Measurements from ENCODE around the gene TTC39C. TPM values are rescaled to one million over a fixed set of nuclear protein-coding genes. Genes with fewer than 3 reads are reported as not detected.

TTC39C gene
- total RNA-seq, 1 experiment from 2014 or later, result 14.8 TPM

- TF ChIP-seq SIN3A (IDR thresholded peaks at IDR 0.05; ENCODE audit: borderline replicate concordance, insufficient read depth, low read depth, low read length) (no peak), REST (IDR thresholded peaks at IDR 0.05; ENCODE audit: insufficient read depth in 1 of 2, low read depth in 2 of 2, low read length in 1 of 2) (no peak), POLR2AphosphoS5 (IDR thresholded peaks at IDR 0.05; ENCODE audit: low read depth, low read length) (no peak), TCF7L2 (IDR thresholded peaks at IDR 0.05; ENCODE audit: low read depth, low read length) (no peak), CTCF (IDR thresholded peaks at IDR 0.05) (no peak)
- no TSS peak for BruUV-seq (replicated peaks)
- in situ Hi-C loops (cut with HindIII; ENCODE audit: low pct_unique_long_range_greater_than_20kb, low sequenced_read_pairs), result no loop called here
- H3K4me3 ChIP-seq (ENCODE audit: low read depth in 2 of 2, low read length in 2 of 2), result no peak overlapping the region
- H3K27ac ChIP-seq (ENCODE audit: low read length), result no peak overlapping the region
- no peak for ATAC-seq
- no peaks in the 10 kb centered on the region for H3K9me3 ChIP-seq (ENCODE audit: control insufficient read depth, insufficient read depth, low read depth, low read length)
- intact Hi-C loops (cut with micrococcal nuclease; ENCODE audit: unreplicated experiment), result no loop called here
- no peaks in the 10 kb centered on the region for H3K36me3 ChIP-seq (ENCODE audit: control insufficient read depth, insufficient read depth, low read length)
- DNase-seq (ENCODE audit: low read depth, low spot score), result no peak
- POLR2A ChIA-PET, result interaction anchor here (0.7 kb wide), 2 partner anchors 15 to 256 kb away, joined by 4 to 7 read pairs; no protein-coding TSS in a partner anchor
- H3K27me3 ChIP-seq (ENCODE audit: control insufficient read depth, insufficient read depth, low read length), result no peaks in the 10 kb centered on the region
- H3K4me1 ChIP-seq (ENCODE audit: control insufficient read depth, insufficient read depth, low read length), result no peaks in the 10 kb centered on the region
- CTCF ChIA-PET, result interaction anchor here (0.7 kb wide), 1 partner anchor 440 kb away, joined by 5 read pairs; no protein-coding TSS in a partner anchor
Measured at GRCh38 chr18:24104486-24104885, 89.9 kb downstream of the TTC39C start.

GRCh38 chr18:24108641-24109040, 94.1 kb downstream of the TTC39C start:
- Histone ChIP-seq H3K4me3 (ENCODE audit: low read depth in 2 of 2, low read length in 2 of 2) (no peak overlapping the region), H3K27me3 (ENCODE audit: control insufficient read depth, insufficient read depth, low read length) (no peaks in the 10 kb centered on the region), H3K9me3 (ENCODE audit: control insufficient read depth, insufficient read depth, low read depth, low read length) (no peaks in the 10 kb centered on the region), H3K4me1 (ENCODE audit: control insufficient read depth, insufficient read depth, low read length) (peaks cover 2% of the 10 kb centered on the region; the same call in 1 of the 2 replicates), H3K36me3 (ENCODE audit: control insufficient read depth, insufficient read depth, low read length) (no peaks in the 10 kb centered on the region), H3K27ac (ENCODE audit: low read length) (no peak overlapping the region)
- DNase-seq (ENCODE audit: low read depth, low spot score), result no peak
- POLR2A ChIA-PET, result no interaction called here
- intact Hi-C loops (cut with micrococcal nuclease; ENCODE audit: unreplicated experiment), result no loop called here
- TF ChIP-seq CTCF (IDR thresholded peaks at IDR 0.05) (no peak), POLR2AphosphoS5 (IDR thresholded peaks at IDR 0.05; ENCODE audit: low read depth, low read length) (no peak), TCF7L2 (IDR thresholded peaks at IDR 0.05; ENCODE audit: low read depth, low read length) (no peak), REST (IDR thresholded peaks at IDR 0.05; ENCODE audit: insufficient read depth in 1 of 2, low read depth in 2 of 2, low read length in 1 of 2) (no peak), SIN3A (IDR thresholded peaks at IDR 0.05; ENCODE audit: borderline replicate concordance, insufficient read depth, low read depth, low read length) (no peak)
- ATAC-seq, result no peak
- in situ Hi-C loops (cut with HindIII; ENCODE audit: low pct_unique_long_range_greater_than_20kb, low sequenced_read_pairs), result no loop called here
- CTCF ChIA-PET, result no interaction called here
- no TSS peak for BruUV-seq (replicated peaks)

Measured in Panc1 (cell line).